Uterus (tissue), 2 donors: ENCODE results near the gene CHST8.

ENCODE experiments used
- POLR2A ChIP-seq, 2 donors: fragments of 450-650 bp; IDR thresholded peaks; one replicate each; pipeline ENCODE4 v1.6.1; 2016; ENCODE audit warnings: antibody characterized with exemption in 2 of 2, mild to moderate bottlenecking in 1 of 2, moderate library complexity in 1 of 2
- TF ChIP-seq, protein P1 (sequence below), 4 experiments: fragments of 200-600 bp in 2 of 4; fragments of 450-650 bp in 2 of 4; sonication (generic) in 2 of 4; IDR thresholded peaks; one replicate each; pipeline ENCODE4 v1.5.1; 2016 to 2019; ENCODE audit warnings: antibody characterized with exemption in 4 of 4, mild to moderate bottlenecking in 2 of 4, moderate library complexity in 1 of 4

DNA sequence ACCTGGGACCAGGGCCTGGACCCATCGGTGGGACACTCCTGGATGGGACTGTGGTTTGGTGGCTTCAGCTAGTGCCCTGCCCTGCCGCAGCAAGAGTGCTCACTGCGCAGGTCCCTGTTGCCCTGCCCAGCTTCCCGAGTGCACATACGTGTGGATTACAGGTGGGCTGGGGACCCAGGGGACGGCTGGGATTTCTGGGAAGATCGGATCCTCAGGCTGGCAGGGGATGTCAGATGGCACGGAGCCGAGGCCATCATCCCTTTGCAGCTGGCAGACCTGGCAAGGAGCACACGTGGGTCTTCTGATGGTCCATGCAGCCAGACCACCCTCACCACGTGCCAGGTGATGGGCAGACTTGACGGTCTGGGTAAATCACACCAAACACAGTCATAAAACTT, 69.3 kb downstream of the CHST8 start:
- TF ChIP-seq, protein P1, sequence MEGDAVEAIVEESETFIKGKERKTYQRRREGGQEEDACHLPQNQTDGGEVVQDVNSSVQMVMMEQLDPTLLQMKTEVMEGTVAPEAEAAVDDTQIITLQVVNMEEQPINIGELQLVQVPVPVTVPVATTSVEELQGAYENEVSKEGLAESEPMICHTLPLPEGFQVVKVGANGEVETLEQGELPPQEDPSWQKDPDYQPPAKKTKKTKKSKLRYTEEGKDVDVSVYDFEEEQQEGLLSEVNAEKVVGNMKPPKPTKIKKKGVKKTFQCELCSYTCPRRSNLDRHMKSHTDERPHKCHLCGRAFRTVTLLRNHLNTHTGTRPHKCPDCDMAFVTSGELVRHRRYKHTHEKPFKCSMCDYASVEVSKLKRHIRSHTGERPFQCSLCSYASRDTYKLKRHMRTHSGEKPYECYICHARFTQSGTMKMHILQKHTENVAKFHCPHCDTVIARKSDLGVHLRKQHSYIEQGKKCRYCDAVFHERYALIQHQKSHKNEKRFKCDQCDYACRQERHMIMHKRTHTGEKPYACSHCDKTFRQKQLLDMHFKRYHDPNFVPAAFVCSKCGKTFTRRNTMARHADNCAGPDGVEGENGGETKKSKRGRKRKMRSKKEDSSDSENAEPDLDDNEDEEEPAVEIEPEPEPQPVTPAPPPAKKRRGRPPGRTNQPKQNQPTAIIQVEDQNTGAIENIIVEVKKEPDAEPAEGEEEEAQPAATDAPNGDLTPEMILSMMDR (IDR thresholded peaks at IDR 0.05) = no peak
- TF ChIP-seq POLR2A (IDR thresholded peaks at IDR 0.05) = no peak
